Measurements from ENCODE around the gene ADAT3.

Gene ADAT3

DNA sequence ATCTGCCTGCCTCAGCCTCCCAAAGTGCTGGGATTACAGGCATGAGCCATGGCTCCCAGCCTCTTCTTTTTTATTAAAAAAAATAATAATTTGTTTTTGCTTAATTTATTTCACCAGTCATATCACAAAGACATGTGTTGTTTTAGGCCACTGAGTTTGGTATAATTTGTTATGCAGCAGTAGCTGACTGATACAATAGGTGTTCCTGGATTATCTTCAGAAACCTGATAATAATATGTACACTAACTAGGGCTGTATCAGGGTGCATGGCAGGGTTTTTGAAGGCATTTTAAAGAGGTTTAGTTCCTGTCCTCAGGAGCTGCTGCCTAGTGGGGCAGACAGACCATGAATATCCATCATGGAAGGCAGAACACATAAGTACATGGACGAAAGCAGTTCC is 26.2 kb downstream of the ADAT3 start:
- Histone ChIP-seq H3K27me3 (ENCODE audit: insufficient read depth, insufficient read length) (peaks cover 13% of the 10 kb centered on the region), H3K4me1 (ENCODE audit: insufficient read depth, insufficient read length) (peaks cover 7% of the 10 kb centered on the region), H3K9ac (ENCODE audit: insufficient read length, low read depth) (no peak overlapping the region), H3K36me3 (ENCODE audit: insufficient read depth, insufficient read length, low read length) (no peaks in the 10 kb centered on the region), H3K4me3 (ENCODE audit: insufficient read length, low read depth) (no peak overlapping the region), H3K9me3 (ENCODE audit: insufficient read depth, low read length) (peaks cover 12% of the 10 kb centered on the region; the same call in 1 of the 2 replicates)
- TF ChIP-seq YY1 (IDR thresholded peaks at IDR 0.05; ENCODE audit: insufficient read depth, insufficient read length) (no peak), ZNF274 (IDR thresholded peaks at IDR 0.05; ENCODE audit: low read depth, low read length) (no peak), SUZ12 (IDR thresholded peaks at IDR 0.05; ENCODE audit: extremely low read depth, insufficient read depth, insufficient read length) (no peak)
- no peak for DNase-seq (ENCODE audit: low read depth, low spot score)

DNA sequence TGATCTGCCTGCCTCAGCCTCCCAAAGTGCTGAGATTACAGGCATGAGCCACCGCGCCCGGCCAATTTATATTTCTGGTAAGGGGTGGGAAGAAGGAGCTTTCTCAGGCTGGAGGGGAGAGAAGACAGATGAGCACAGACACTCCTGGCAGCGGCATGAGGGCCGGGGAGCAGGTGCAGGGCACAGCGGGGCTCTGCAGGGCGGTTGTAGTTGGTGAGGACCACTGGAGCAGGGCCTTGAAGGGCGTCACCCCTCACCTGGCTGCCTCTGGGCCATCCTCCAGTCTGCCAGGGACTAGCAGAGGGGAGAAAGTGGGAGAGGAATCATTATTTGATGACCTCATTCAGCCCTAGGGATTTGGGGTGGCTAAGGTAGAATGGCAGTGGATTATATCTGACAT is 27.2 kb downstream of the ADAT3 start:
- H3K36me3 ChIP-seq (ENCODE audit: insufficient read depth, insufficient read length, low read length) = no peaks in the 10 kb centered on the region
- DNase-seq (ENCODE audit: low read depth, low spot score) = no peak
- H3K4me1 ChIP-seq (ENCODE audit: insufficient read depth, insufficient read length) = peaks cover 7% of the 10 kb centered on the region
- no peak for TF ChIP-seq ZNF274 (IDR thresholded peaks at IDR 0.05; ENCODE audit: low read depth, low read length)
- no peak for TF ChIP-seq YY1 (IDR thresholded peaks at IDR 0.05; ENCODE audit: insufficient read depth, insufficient read length)
- no peak for TF ChIP-seq SUZ12 (IDR thresholded peaks at IDR 0.05; ENCODE audit: extremely low read depth, insufficient read depth, insufficient read length)
- peaks cover 12% of the 10 kb centered on the region; the same call in 1 of the 2 replicates for H3K9me3 ChIP-seq (ENCODE audit: insufficient read depth, low read length)
- H3K27me3 ChIP-seq (ENCODE audit: insufficient read depth, insufficient read length) = peaks cover 13% of the 10 kb centered on the region
- no peak overlapping the region for H3K9ac ChIP-seq (ENCODE audit: insufficient read length, low read depth)
- H3K4me3 ChIP-seq (ENCODE audit: insufficient read length, low read depth) = no peak overlapping the region

DNA sequence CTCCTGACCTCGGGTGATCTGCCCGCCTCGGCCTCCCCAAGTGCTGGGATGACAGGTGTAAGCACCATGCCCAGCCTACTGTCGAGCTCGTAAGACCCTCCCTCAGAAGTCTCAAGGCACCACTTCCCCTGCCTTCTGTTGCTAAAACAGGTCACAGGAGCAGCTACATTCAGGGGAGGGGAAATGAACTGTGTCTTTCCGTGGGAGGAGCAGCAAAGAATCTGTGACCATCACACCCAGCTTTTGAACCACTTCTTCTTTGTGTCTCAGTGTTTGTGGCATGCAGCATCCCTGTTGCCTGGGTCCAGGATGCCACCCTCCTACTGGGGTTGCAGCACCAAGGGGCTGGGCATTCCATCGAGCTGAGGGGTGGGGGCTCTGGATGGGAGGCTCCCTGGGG is 28.0 kb downstream of the ADAT3 start:
- peaks cover 8% of the 10 kb centered on the region for H3K27me3 ChIP-seq (ENCODE audit: insufficient read depth, insufficient read length)
- H3K4me1 ChIP-seq (ENCODE audit: insufficient read depth, insufficient read length) = peaks cover 8% of the 10 kb centered on the region
- H3K36me3 ChIP-seq (ENCODE audit: insufficient read depth, insufficient read length, low read length) = no peaks in the 10 kb centered on the region
- no peak overlapping the region for H3K4me3 ChIP-seq (ENCODE audit: insufficient read length, low read depth)
- no peak for DNase-seq (ENCODE audit: low read depth, low spot score)
- peaks cover 12% of the 10 kb centered on the region; the same call in 1 of the 2 replicates for H3K9me3 ChIP-seq (ENCODE audit: insufficient read depth, low read length)
- H3K9ac ChIP-seq (ENCODE audit: insufficient read length, low read depth) = no peak overlapping the region
- no peak for TF ChIP-seq YY1 (IDR thresholded peaks at IDR 0.05; ENCODE audit: insufficient read depth, insufficient read length)
- TF ChIP-seq SUZ12 (IDR thresholded peaks at IDR 0.05; ENCODE audit: extremely low read depth, insufficient read depth, insufficient read length) = no peak
- no peak for TF ChIP-seq ZNF274 (IDR thresholded peaks at IDR 0.05; ENCODE audit: low read depth, low read length)

DNA sequence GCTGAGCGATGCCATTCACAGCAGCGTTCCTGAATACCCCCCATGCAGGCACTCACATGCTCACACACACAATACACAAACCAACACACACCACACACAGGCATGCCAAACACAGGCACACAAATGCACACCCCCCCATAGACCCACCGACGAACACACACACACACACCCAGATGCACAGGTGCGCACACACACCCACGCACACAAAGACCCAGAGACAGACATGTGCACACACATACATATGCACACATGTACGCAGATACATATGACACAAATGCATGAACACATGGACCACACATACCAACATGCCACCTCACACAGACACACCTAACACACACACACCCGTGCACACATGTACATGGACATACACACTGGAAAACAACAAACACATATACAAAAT is 28.7 kb downstream of the ADAT3 start:
- no peak overlapping the region for H3K4me3 ChIP-seq (ENCODE audit: insufficient read length, low read depth)
- H3K27me3 ChIP-seq (ENCODE audit: insufficient read depth, insufficient read length) = peaks cover 6% of the 10 kb centered on the region
- no peaks in the 10 kb centered on the region for H3K36me3 ChIP-seq (ENCODE audit: insufficient read depth, insufficient read length, low read length)
- no peak overlapping the region for H3K9ac ChIP-seq (ENCODE audit: insufficient read length, low read depth)
- peaks cover 12% of the 10 kb centered on the region; the same call in 1 of the 2 replicates for H3K9me3 ChIP-seq (ENCODE audit: insufficient read depth, low read length)
- DNase-seq (ENCODE audit: low read depth, low spot score) = no peak
- no peak for TF ChIP-seq ZNF274 (IDR thresholded peaks at IDR 0.05; ENCODE audit: low read depth, low read length)
- TF ChIP-seq YY1 (IDR thresholded peaks at IDR 0.05; ENCODE audit: insufficient read depth, insufficient read length) = no peak
- no peak for TF ChIP-seq SUZ12 (IDR thresholded peaks at IDR 0.05; ENCODE audit: extremely low read depth, insufficient read depth, insufficient read length)
- peaks cover 8% of the 10 kb centered on the region for H3K4me1 ChIP-seq (ENCODE audit: insufficient read depth, insufficient read length)

DNA sequence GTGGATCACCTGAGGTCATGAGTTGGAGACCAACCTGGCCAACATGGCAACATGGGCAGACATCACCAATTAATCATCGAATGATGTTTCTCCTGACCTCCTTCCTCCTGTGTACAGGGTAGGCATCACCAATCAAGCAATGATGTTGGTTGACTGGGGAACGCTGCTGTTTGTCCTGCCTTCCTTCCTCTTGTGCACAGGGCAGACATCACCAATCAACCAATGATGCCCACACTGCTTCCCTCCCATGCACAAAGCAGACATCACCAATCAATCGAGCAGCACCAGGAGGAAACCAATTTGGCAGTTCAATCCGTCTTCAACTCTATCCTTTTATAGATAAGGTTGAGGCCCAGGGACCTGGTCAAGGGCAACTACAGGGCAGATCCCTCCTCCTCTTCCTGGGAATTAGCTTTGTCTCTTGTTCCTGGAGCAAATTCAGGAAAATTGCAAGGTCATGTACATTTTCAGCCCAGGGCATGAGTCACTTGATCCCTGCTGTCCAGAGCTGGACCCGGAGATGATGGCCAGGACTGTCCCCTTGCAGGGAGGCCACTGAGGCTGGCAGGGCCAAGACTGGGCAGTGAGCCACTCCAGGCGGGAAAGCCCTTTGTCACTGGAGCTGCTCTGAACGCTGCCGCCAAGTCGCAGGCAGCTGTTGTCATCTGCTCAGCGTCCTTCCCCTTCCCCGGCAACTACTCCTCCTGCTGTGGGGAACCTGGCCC is 30.4 kb downstream of the ADAT3 start:
- no peak overlapping the region for H3K4me3 ChIP-seq (ENCODE audit: insufficient read length, low read depth)
- H3K4me1 ChIP-seq (ENCODE audit: insufficient read depth, insufficient read length) = peaks cover 9% of the 10 kb centered on the region
- peaks cover 2% of the 10 kb centered on the region for H3K27me3 ChIP-seq (ENCODE audit: insufficient read depth, insufficient read length)
- H3K9me3 ChIP-seq (ENCODE audit: insufficient read depth, low read length) = peaks cover 12% of the 10 kb centered on the region; the same call in 1 of the 2 replicates
- no peak overlapping the region for H3K9ac ChIP-seq (ENCODE audit: insufficient read length, low read depth)
- H3K36me3 ChIP-seq (ENCODE audit: insufficient read depth, insufficient read length, low read length) = no peaks in the 10 kb centered on the region
- TF ChIP-seq SUZ12 (IDR thresholded peaks at IDR 0.05; ENCODE audit: extremely low read depth, insufficient read depth, insufficient read length) (no peak), ZNF274 (IDR thresholded peaks at IDR 0.05; ENCODE audit: low read depth, low read length) (no peak), YY1 (IDR thresholded peaks at IDR 0.05; ENCODE audit: insufficient read depth, insufficient read length) (no peak)
- DNase-seq (ENCODE audit: low read depth, low spot score) = no peak

DNA sequence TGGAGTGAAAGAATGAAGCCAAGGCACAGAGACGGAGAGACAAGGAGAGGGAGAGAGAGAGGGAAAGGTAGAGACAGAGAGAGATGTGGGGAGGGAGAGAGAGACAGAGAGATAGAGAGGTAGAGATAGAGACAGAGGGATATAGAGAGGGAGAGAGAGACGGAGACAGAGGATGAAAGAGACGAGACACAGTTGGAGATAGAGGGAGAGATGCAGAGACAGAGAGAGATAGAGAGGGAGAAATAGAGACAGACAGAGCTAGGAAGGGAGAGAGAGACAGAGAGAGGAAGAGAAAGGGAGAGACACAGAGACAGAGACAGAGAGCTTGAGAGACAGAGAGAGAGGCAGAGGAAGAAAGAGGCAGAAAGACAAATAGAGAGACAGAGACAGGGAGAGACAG is 31.2 kb downstream of the ADAT3 start:
- DNase-seq (ENCODE audit: low read depth, low spot score) = no peak
- no peak overlapping the region for H3K9ac ChIP-seq (ENCODE audit: insufficient read length, low read depth)
- H3K4me3 ChIP-seq (ENCODE audit: insufficient read length, low read depth) = no peak overlapping the region
- H3K36me3 ChIP-seq (ENCODE audit: insufficient read depth, insufficient read length, low read length) = no peaks in the 10 kb centered on the region
- peaks cover 11% of the 10 kb centered on the region; the same call in 1 of the 2 replicates for H3K9me3 ChIP-seq (ENCODE audit: insufficient read depth, low read length)
- H3K27me3 ChIP-seq (ENCODE audit: insufficient read depth, insufficient read length) = peaks cover 2% of the 10 kb centered on the region
- TF ChIP-seq YY1 (IDR thresholded peaks at IDR 0.05; ENCODE audit: insufficient read depth, insufficient read length) (no peak), SUZ12 (IDR thresholded peaks at IDR 0.05; ENCODE audit: extremely low read depth, insufficient read depth, insufficient read length) (no peak), ZNF274 (IDR thresholded peaks at IDR 0.05; ENCODE audit: low read depth, low read length) (no peak)
- peaks cover 9% of the 10 kb centered on the region for H3K4me1 ChIP-seq (ENCODE audit: insufficient read depth, insufficient read length)

DNA sequence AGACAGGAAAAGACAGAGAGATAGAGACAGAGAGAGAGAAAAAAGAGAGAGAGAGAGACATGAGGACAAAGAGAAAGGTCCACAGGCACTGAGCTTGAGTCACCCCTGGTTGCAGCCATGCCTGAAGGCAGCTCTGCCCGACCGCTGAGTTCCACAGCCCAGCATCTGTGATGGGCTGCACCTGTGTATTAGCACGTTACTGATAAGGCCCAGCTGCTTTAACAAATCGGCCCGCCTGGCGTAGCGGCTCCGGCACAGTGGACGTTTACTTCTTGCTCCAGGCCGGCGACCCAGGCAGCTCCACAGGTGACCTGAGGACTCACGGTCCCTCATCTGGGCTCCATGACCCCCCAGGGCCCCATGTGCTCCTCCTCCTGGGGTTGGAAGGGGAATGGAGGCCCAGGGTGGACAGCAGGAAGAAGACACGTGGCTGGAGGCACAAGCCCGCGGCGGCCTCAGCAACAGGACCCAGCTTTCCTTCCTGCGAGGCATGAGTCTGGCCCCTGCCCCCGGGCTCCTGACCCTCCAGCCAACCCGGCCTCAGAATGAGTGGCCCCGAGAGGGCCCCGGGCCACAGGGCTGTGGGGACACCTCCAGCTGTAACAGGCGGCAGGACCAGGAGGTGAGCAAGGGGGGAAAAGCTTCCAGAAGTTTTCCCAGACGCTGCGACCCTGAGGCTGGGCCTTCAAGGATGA is 31.9 kb downstream of the ADAT3 start:
- no peak for TF ChIP-seq SUZ12 (IDR thresholded peaks at IDR 0.05; ENCODE audit: extremely low read depth, insufficient read depth, insufficient read length)
- no peak for TF ChIP-seq YY1 (IDR thresholded peaks at IDR 0.05; ENCODE audit: insufficient read depth, insufficient read length)
- no peak for TF ChIP-seq ZNF274 (IDR thresholded peaks at IDR 0.05; ENCODE audit: low read depth, low read length)
- Histone ChIP-seq H3K36me3 (ENCODE audit: insufficient read depth, insufficient read length, low read length) (no peaks in the 10 kb centered on the region), H3K4me1 (ENCODE audit: insufficient read depth, insufficient read length) (peaks cover 9% of the 10 kb centered on the region), H3K4me3 (ENCODE audit: insufficient read length, low read depth) (no peak overlapping the region), H3K27me3 (ENCODE audit: insufficient read depth, insufficient read length) (peaks cover 2% of the 10 kb centered on the region), H3K9ac (ENCODE audit: insufficient read length, low read depth) (no peak overlapping the region), H3K9me3 (ENCODE audit: insufficient read depth, low read length) (peaks cover 6% of the 10 kb centered on the region; the same call in 1 of the 2 replicates)
- no peak for DNase-seq (ENCODE audit: low read depth, low spot score)
